H1 (cell line): ENCODE results near the gene CACNA2D1. TPM values are rescaled to one million over a fixed set of nuclear protein-coding genes. Genes with fewer than 3 reads are reported as not detected.

Source experiments
- CTCF ChIA-PET: fragments of 300-600 bp; sonication (Branson Sonifier 250); formaldehyde crosslinking; loops from one replicate; lab custom pipeline; 2021; ENCODE audit not compliant: partially characterized antibody; lab: Charles Lee
- POLR2A ChIA-PET: fragments of 300-600 bp; sonication (Branson Sonifier 250); formaldehyde crosslinking; loops from one replicate; lab custom pipeline; 2021; ENCODE audit warnings: inconsistent platforms; ENCODE audit not compliant: partially characterized antibody; lab: Charles Lee
- DNase-seq, 2 experiments: peaks; one replicate each; pipeline versions ENCODE4 v3.0.0 to v3.0.0-alpha.2; 2010 to 2022; ENCODE audit warnings: low spot score in 2 of 2, low read depth in 1 of 2, mixed read lengths in 1 of 2
- FAIRE-seq: peaks from 2 replicates; lab custom pipeline; 2011; peaks lifted over from hg19 to GRCh38; lab: Jason Lieb, UNC
- H2AFZ ChIP-seq: 2 replicates; pipeline ENCODE4 v1.8.1; 2012; ENCODE audit warnings: low read length, inconsistent platforms
- H2AK5ac ChIP-seq: 2 replicates; pipeline ENCODE4 v1.6.1; 2013; ENCODE audit warnings: low read depth, low read length
- H2BK120ac ChIP-seq: replicated peaks from 2 replicates; pipeline ENCODE3; 2013; ENCODE audit warnings: low read depth, low read length, inconsistent platforms
- H2BK12ac ChIP-seq: 2 replicates; pipeline ENCODE4 v1.6.1; 2013; ENCODE audit warnings: low read depth, low read length
- H2BK15ac ChIP-seq: 2 replicates; pipeline ENCODE4 v1.6.1; 2013; ENCODE audit warnings: low read length
- H2BK20ac ChIP-seq: 2 replicates; pipeline ENCODE4 v1.6.1; 2013; ENCODE audit warnings: low read length
- H2BK5ac ChIP-seq: 2 replicates; pipeline ENCODE4 v1.6.1; 2013; ENCODE audit warnings: low read depth, low read length
- H3K14ac ChIP-seq: 2 replicates; pipeline ENCODE4 v1.6.1; 2013; ENCODE audit warnings: inconsistent platforms; ENCODE audit not compliant: insufficient read length
- H3K18ac ChIP-seq: 2 replicates; pipeline ENCODE4 v1.6.1; 2013; ENCODE audit warnings: low read length; ENCODE audit errors: extremely low read depth
- H3K23ac ChIP-seq: 2 replicates; pipeline ENCODE4 v1.6.1; 2013; ENCODE audit warnings: inconsistent platforms; ENCODE audit not compliant: insufficient read length
- H3K23me2 ChIP-seq: 2 replicates; pipeline ENCODE4 v1.6.1; 2013; ENCODE audit warnings: low read depth, low read length
- H3K27ac ChIP-seq: 2 replicates; pipeline ENCODE4 v1.6.1; 2011; ENCODE audit warnings: low read depth, low read length, inconsistent platforms
- H3K27me3 ChIP-seq, 4 experiments: replicated peaks in 1 of 4; 1 replicate in 1 of 4; 2 replicates in 3 of 4; pipeline versions ENCODE4 v1.6.1 to v1.8.1; 2011 to 2013; ENCODE audit warnings: low read length in 3 of 4, mild to moderate bottlenecking in 3 of 4, inconsistent platforms in 2 of 4, mixed read lengths in 2 of 4, moderate library complexity in 1 of 4; ENCODE audit not compliant: control insufficient read depth in 3 of 4, insufficient read depth in 3 of 4; ENCODE audit errors: extremely low read depth in 1 of 4
- H3K36me3 ChIP-seq, 4 experiments: 2 replicates each; pipeline versions ENCODE4 v1.6.1 to v1.8.1; 2011 to 2013; ENCODE audit warnings: mild to moderate bottlenecking in 4 of 4, low read length in 3 of 4, moderate library complexity in 2 of 4, control low read depth in 1 of 4, inconsistent platforms in 1 of 4; ENCODE audit not compliant: insufficient read depth in 4 of 4, control insufficient read depth in 2 of 4
- H3K4ac ChIP-seq: replicated peaks from 2 replicates; pipeline ENCODE3; 2013; ENCODE audit warnings: low read length, low read depth, mixed read lengths, inconsistent platforms; ENCODE audit not compliant: insufficient read length
- H3K4me1 ChIP-seq, 4 experiments: replicated peaks in 1 of 4; 1 replicate in 1 of 4; 2 replicates in 3 of 4; pipeline versions ENCODE4 v1.6.1 to v1.8.1; 2011 to 2013; ENCODE audit warnings: low read length in 3 of 4, inconsistent platforms in 2 of 4, mixed read lengths in 1 of 4; ENCODE audit not compliant: insufficient read depth in 4 of 4, control insufficient read depth in 3 of 4
- H3K4me2 ChIP-seq, 2 experiments: 2 replicates each; pipeline versions ENCODE4 v1.6.1 to v1.8.1; 2011 to 2013; ENCODE audit warnings: low read depth in 2 of 2, low read length in 2 of 2, control low read depth in 1 of 2, inconsistent platforms in 1 of 2, mild to moderate bottlenecking in 1 of 2; ENCODE audit not compliant: insufficient read depth in 1 of 2
- H3K4me3 ChIP-seq, 4 experiments: fragments of 200-600, 300-600 bp in 1 of 4; sonication (generic), shearing (Covaris generic), sonication (Bioruptor Twin) in 1 of 4; 2 replicates each; pipeline versions ENCODE4 v1.5.1 to v1.8.1; 2011 to 2016; ENCODE audit warnings: low read length in 4 of 4, low read depth in 3 of 4, control low read depth in 2 of 4, inconsistent platforms in 2 of 4, mild to moderate bottlenecking in 2 of 4, mixed read lengths in 1 of 4, moderate library complexity in 1 of 4; ENCODE audit not compliant: insufficient read depth in 2 of 4; ENCODE audit errors: extremely low read depth in 1 of 4
- H3K56ac ChIP-seq: replicated peaks from 2 replicates; pipeline ENCODE3; 2013; ENCODE audit warnings: low read depth, mild to moderate bottlenecking, mixed read lengths, low read length, inconsistent platforms; ENCODE audit not compliant: insufficient read length
- H3K79me1 ChIP-seq: 2 replicates; pipeline ENCODE4 v1.6.1; 2013; ENCODE audit warnings: low read depth, low read length, control low read depth
- H3K79me2 ChIP-seq, 2 experiments: 2 replicates each; pipeline versions ENCODE4 v1.6.1 to v1.8.1; 2012 to 2013; ENCODE audit warnings: low read length in 2 of 2, mild to moderate bottlenecking in 2 of 2, inconsistent platforms in 1 of 2; ENCODE audit not compliant: insufficient read depth in 2 of 2, control insufficient read depth in 1 of 2
- H3K9ac ChIP-seq, 4 experiments: replicated peaks in 1 of 4; 1 replicate in 1 of 4; 2 replicates in 3 of 4; pipeline versions ENCODE4 v1.6.1 to v1.8.1; 2011 to 2013; ENCODE audit warnings: low read depth in 3 of 4, low read length in 3 of 4, control low read depth in 2 of 4, mild to moderate bottlenecking in 2 of 4, moderate library complexity in 2 of 4, inconsistent platforms in 1 of 4; ENCODE audit errors: extremely low read depth in 1 of 4
- H3K9me3 ChIP-seq, 2 experiments: 2 replicates each; pipeline versions ENCODE4 v1.6.1 to v1.8.1; 2012 to 2013; ENCODE audit warnings: mild to moderate bottlenecking in 2 of 2, moderate library complexity in 2 of 2, control low read depth in 1 of 2, inconsistent platforms in 1 of 2, low read depth in 1 of 2, low read length in 1 of 2, mixed read lengths in 1 of 2; ENCODE audit not compliant: insufficient read depth in 2 of 2
- H4K20me1 ChIP-seq, 2 experiments: replicated peaks in 1 of 2; 2 replicates each; pipeline versions ENCODE3 to v1.8.1; 2011 to 2013; ENCODE audit warnings: inconsistent platforms in 2 of 2, low read length in 2 of 2, mild to moderate bottlenecking in 1 of 2; ENCODE audit not compliant: insufficient read depth in 2 of 2, control insufficient read depth in 1 of 2
- H4K5ac ChIP-seq: 2 replicates; pipeline ENCODE4 v1.6.1; 2013; ENCODE audit warnings: low read length, low read depth, mixed read lengths, inconsistent platforms; ENCODE audit not compliant: insufficient read length
- H4K8ac ChIP-seq: 2 replicates; pipeline ENCODE4 v1.8.0; 2013; ENCODE audit warnings: mild to moderate bottlenecking, moderate library complexity, low read length, inconsistent platforms; ENCODE audit not compliant: insufficient read depth; ENCODE audit errors: extremely low read depth
- H4K91ac ChIP-seq: replicated peaks from 2 replicates; pipeline ENCODE3; 2013; ENCODE audit warnings: low read length, mixed read lengths, inconsistent platforms; ENCODE audit not compliant: insufficient read length
- ATF2 ChIP-seq: IDR thresholded peaks from 2 replicates; pipeline ENCODE4 v1.6.1; 2012; ENCODE audit warnings: low read length, inconsistent platforms
- CTCF ChIP-seq, 3 experiments: IDR thresholded peaks; 1 replicate in 2 of 3; 2 replicates in 1 of 3; pipeline versions ENCODE4 v1.5.1 to v1.6.1; 2011; ENCODE audit warnings: low read length in 3 of 3, mild to moderate bottlenecking in 3 of 3, inconsistent platforms in 2 of 3, low read depth in 1 of 3, moderate library complexity in 1 of 3; ENCODE audit not compliant: insufficient read depth in 1 of 3; ENCODE audit errors: control extremely low read depth in 1 of 3
- GTF2F1 ChIP-seq: IDR thresholded peaks from 2 replicates; pipeline ENCODE4 v1.6.1; 2012; ENCODE audit warnings: low read depth, low read length, improper control_type of control experiment, borderline replicate concordance
- KDM1A ChIP-seq: fragments of 200-600, 300-600 bp; sonication (generic); IDR thresholded peaks from 2 replicates; pipeline ENCODE4 v1.7.1; 2016; ENCODE audit warnings: mild to moderate bottlenecking, low read length, borderline replicate concordance
- MAFK ChIP-seq: IDR thresholded peaks from 2 replicates; pipeline ENCODE4 v1.6.1; 2012; ENCODE audit warnings: low read depth, mild to moderate bottlenecking, improper control_type of control experiment, low read length
- PHF8 ChIP-seq: fragments of 200-600 bp; sonication (generic); conservative IDR thresholded peaks from 2 replicates; pipeline ENCODE4 v1.7.1; 2012; ENCODE audit warnings: low read depth, mild to moderate bottlenecking, inconsistent platforms, low read length, moderate library complexity
- RFX5 ChIP-seq: IDR thresholded peaks from 2 replicates; pipeline ENCODE4 v1.6.1; 2011; ENCODE audit warnings: low read depth, low read length, improper control_type of control experiment, borderline replicate concordance
- SAP30 ChIP-seq: fragments of 300-600 bp; sonication (generic); IDR thresholded peaks from 2 replicates; pipeline ENCODE4 v1.7.1; 2012; ENCODE audit warnings: low read length, moderate library complexity, mild to moderate bottlenecking, inconsistent platforms; ENCODE audit not compliant: insufficient read depth, insufficient replicate concordance
- SIRT6 ChIP-seq: IDR thresholded peaks from one replicate; pipeline ENCODE4 v1.7.1; 2012; ENCODE audit warnings: low read length, inconsistent platforms
- TBP ChIP-seq: IDR thresholded peaks from 2 replicates; pipeline ENCODE4 v1.6.1; 2011; ENCODE audit warnings: low read depth, low read length, improper control_type of control experiment
- WGBS, 2 experiments: shearing (Covaris generic) in 1 of 2; methylation state at CpG; one replicate each; pipeline versions ENCODE4 v1.1.6 to v1.1.7; 2013 to 2015; ENCODE audit warnings: low lambda C conversion rate in 2 of 2, mixed read lengths in 2 of 2, inconsistent platforms in 1 of 2, low coverage in 1 of 2, missing lambda C conversion rate in 1 of 2; ENCODE audit not compliant: insufficient replicate concordance in 2 of 2, insufficient coverage in 1 of 2, insufficient read length in 1 of 2; ENCODE audit errors: extremely low coverage in 1 of 2, missing lambda C conversion rate in 1 of 2; 5-methylcytosine and 5-hydroxymethylcytosine counted together
- polyA plus RNA-seq, 7 experiments: library from polyadenylated mRNA; depleted of rRNA in 3 of 7; stranded (reverse) in 5 of 7; unstranded in 2 of 7; fragments of >200 nt in 5 of 7; fragments of 200-250 nt in 2 of 7; gene quantifications; 1 replicate in 5 of 7; 2 replicates in 1 of 7; 4 replicates in 1 of 7; pipeline versions ENCODE4 v1.2.1 to v1.2.3, GENCODE V29; 2011 to 2013; ENCODE audit warnings: missing spikeins in 2 of 7, mixed read lengths in 2 of 7
- total RNA-seq: library from RNA; stranded (reverse); fragmentation: NEBNext Ultra II Directional; extraction: Animal tissue kit (Norgen Biotek cat#: 25700); gene quantifications from 2 replicates; pipeline ENCODE4 v1.2.1, GENCODE V29; 2021

Gene CACNA2D1
- total and polyA plus RNA-seq, 2 of the 8 experiments (the other 6 are each of a cell fraction or from before 2014, with no cell fraction given) = 4.3 to 27.3 TPM

GRCh38 chr7:82358923-82359322 lies 84.7 kb downstream of the CACNA2D1 start:
- H2BK20ac ChIP-seq = no peak overlapping the region
- no peaks in the 10 kb centered on the region; a peak in 1 of 4 replicates for H3K79me2 ChIP-seq
- H3K56ac ChIP-seq = no peak overlapping the region
- no peak overlapping the region for H4K5ac ChIP-seq
- H2AK5ac ChIP-seq = no peak overlapping the region
- no peaks in the 10 kb centered on the region for H3K79me1 ChIP-seq
- H3K27ac ChIP-seq = no peak overlapping the region
- no peak for DNase-seq
- no peak overlapping the region for H3K4me2 ChIP-seq
- no peak overlapping the region for H2BK15ac ChIP-seq
- no peak overlapping the region for H4K91ac ChIP-seq
- ChIA-PET POLR2A (no interaction called here), CTCF (interaction anchor here (0.6 to 2.0 kb wide), 7 partner anchors 9 to 151 kb away, joined by 3 to 6 read pairs (median 4); no protein-coding TSS in a partner anchor)
- no peak overlapping the region for H3K4me3 ChIP-seq
- no peaks in the 10 kb centered on the region for H3K27me3 ChIP-seq
- H3K23me2 ChIP-seq = no peaks in the 10 kb centered on the region
- no peak overlapping the region for H2BK12ac ChIP-seq
- no peak overlapping the region for H2BK5ac ChIP-seq
- no peak overlapping the region for H4K8ac ChIP-seq
- no peak overlapping the region for H2BK120ac ChIP-seq
- H3K14ac ChIP-seq = no peak overlapping the region
- H3K36me3 ChIP-seq = no peaks in the 10 kb centered on the region
- H4K20me1 ChIP-seq = no peaks in the 10 kb centered on the region
- no peaks in the 10 kb centered on the region; a peak in 1 of 7 replicates for H3K4me1 ChIP-seq
- no peak overlapping the region for H3K9ac ChIP-seq
- H3K23ac ChIP-seq = no peak overlapping the region
- no peak overlapping the region for H2AFZ ChIP-seq
- no peaks in the 10 kb centered on the region for H3K9me3 ChIP-seq
- 83% methylated on average over 5 of the region's 5 CpGs; no CpG with 5 or more reads in 1 of the 2 experiments for WGBS, 2 experiments
- H3K18ac ChIP-seq = no peak overlapping the region
- no peak overlapping the region for H3K4ac ChIP-seq
- FAIRE-seq = no peak
- TF ChIP-seq ATF2 (no peak), SIRT6 (no peak), PHF8 (no peak), TBP (no peak), CTCF (IDR thresholded peaks at IDR 0.05; ENCODE audit: control extremely low read depth in 1 of 3, insufficient read depth in 1 of 3, low read depth in 1 of 3, low read length in 3 of 3) (no peak), RFX5 (no peak), KDM1A (no peak), MAFK (no peak), GTF2F1 (no peak), SAP30 (no peak)
